NT2/D1 (cell line): ENCODE data around the gene ZNF518B.

Experiments used
- SUZ12 ChIP-seq: IDR thresholded peaks from 2 replicates; pipeline ENCODE4 v1.6.1; 2011; ENCODE audit not compliant: insufficient read length, insufficient read depth; ENCODE audit errors: extremely low read depth
- YY1 ChIP-seq: IDR thresholded peaks from 2 replicates; pipeline ENCODE4 v1.6.1; 2011; ENCODE audit not compliant: insufficient read length, insufficient read depth
- ZNF274 ChIP-seq: IDR thresholded peaks from 2 replicates; pipeline ENCODE4 v1.6.1; 2011; ENCODE audit warnings: mild to moderate bottlenecking, low read depth, low read length

GRCh38 chr4:10448991-10449390, 8.2 kb downstream of the ZNF518B start:
- TF ChIP-seq YY1 (no peak), ZNF274 (no peak), SUZ12 (no peak)
